Measurements from ENCODE around the gene LPO. TPM values are rescaled to one million over a fixed set of nuclear protein-coding genes. Genes with fewer than 3 reads are reported as not detected.

The LPO gene
- total RNA-seq, 2 donors from 2014 or later = not detected

GRCh38 chr17:58316260-58316960, 78.0 kb downstream of the LPO start:
- 98% methylated on average over 8 of the region's 8 CpGs for WGBS

GRCh38 chr17:58317421-58318064, 79.2 kb downstream of the LPO start:
- Histone ChIP-seq H3K9me3 (no peaks in the 10 kb centered on the region), H3K27me3 (replicated peaks; ENCODE audit: insufficient read depth) (no peaks in the 10 kb centered on the region), H3K36me3 (no peaks in the 10 kb centered on the region), H3K27ac (no peak overlapping the region), H3K4me1 (replicated peaks) (no peaks in the 10 kb centered on the region), H3K4me3 (no peak overlapping the region)
- intact Hi-C loops (cut with DNase I) = no loop called here
- peak; percentile 46 to 81 (median 65) for TF ChIP-seq CTCF (IDR thresholded peaks at IDR 0.05)
- TF ChIP-seq POLR2A (IDR thresholded peaks at IDR 0.05) = no peak
- peak; percentile 36 for DNase-seq (ENCODE audit: low spot score)
- WGBS = 23% methylated on average over 5 of the region's 5 CpGs

More at GRCh38 chr17:58316260-58316960, 78.0 kb downstream of the LPO start:
- H3K27me3 ChIP-seq (replicated peaks; ENCODE audit: insufficient read depth) = no peaks in the 10 kb centered on the region
- DNase-seq (ENCODE audit: low spot score) = no peak
- no peaks in the 10 kb centered on the region for H3K9me3 ChIP-seq
- H3K27ac ChIP-seq = no peak overlapping the region
- TF ChIP-seq POLR2AphosphoS5 (IDR thresholded peaks at IDR 0.05) (no peak), POLR2A (IDR thresholded peaks at IDR 0.05) (no peak), CTCF (IDR thresholded peaks at IDR 0.05) (no peak)
- no peak overlapping the region for H3K4me3 ChIP-seq
- H3K4me1 ChIP-seq (replicated peaks) = no peaks in the 10 kb centered on the region
- intact Hi-C loops (cut with DNase I) = no loop called here
- no peaks in the 10 kb centered on the region for H3K36me3 ChIP-seq

GRCh38 chr17:58318065-58318481, 79.7 kb downstream of the LPO start:
- Histone ChIP-seq H3K4me1 (replicated peaks) (no peaks in the 10 kb centered on the region), H3K27ac (no peak overlapping the region), H3K9me3 (no peaks in the 10 kb centered on the region), H3K36me3 (no peaks in the 10 kb centered on the region), H3K4me3 (no peak overlapping the region), H3K27me3 (replicated peaks; ENCODE audit: insufficient read depth) (no peaks in the 10 kb centered on the region)
- DNase-seq (ENCODE audit: low spot score) = no peak
- intact Hi-C loops (cut with DNase I) = no loop called here
- WGBS = 89% methylated on average over 8 of the region's 9 CpGs
- TF ChIP-seq CTCF (IDR thresholded peaks at IDR 0.05) (no peak), POLR2A (IDR thresholded peaks at IDR 0.05) (no peak), POLR2AphosphoS5 (IDR thresholded peaks at IDR 0.05) (no peak)

Other genes with a start within 250 kb of the LPO start
- 100 to 1,000 TPM; 136 to 151 TPM for gene SRSF1, start 231.3 kb upstream of the LPO start, total RNA-seq
- 10 to 100 TPM; 29.9 to 33.0 TPM for gene DYNLL2, start 155.2 kb upstream of the LPO start, total RNA-seq
- under 1 TPM in 1 of 2 donors, not detected in 1; 0.34 TPM for gene OR4D1, start 90.2 kb upstream of the LPO start, total RNA-seq
- not detected for gene OR4D2, start 71.6 kb upstream of the LPO start, total RNA-seq
- not detected for gene EPX, start 45.9 kb upstream of the LPO start, total RNA-seq
- 10 to 100 TPM; 14.1 to 28.7 TPM for gene MKS1, start 19.3 kb upstream of the LPO start, total RNA-seq
- under 1 TPM in 1 of 2 donors, not detected in 1; 0.57 TPM for gene MPO, start 42.4 kb downstream of the LPO start, total RNA-seq
- 10 to 100 TPM; 22.7 to 26.5 TPM for gene TSPOAP1, start 90.2 kb downstream of the LPO start, total RNA-seq
- gene SUPT4H1, start 113.6 kb downstream of the LPO start, total RNA-seq = 10 to 100 TPM; 44.8 to 70.0 TPM
- gene RNF43, start 178.9 kb downstream of the LPO start, total RNA-seq = 10 to 100 TPM; 29.3 to 31.9 TPM
- gene HSF5, start 249.8 kb downstream of the LPO start, total RNA-seq = 10 to 100 TPM in 1 of 2 donors, not detected in 1; 11.5 TPM